Measurements from ENCODE around the gene MRPL44.

The MRPL44 gene

DNA sequence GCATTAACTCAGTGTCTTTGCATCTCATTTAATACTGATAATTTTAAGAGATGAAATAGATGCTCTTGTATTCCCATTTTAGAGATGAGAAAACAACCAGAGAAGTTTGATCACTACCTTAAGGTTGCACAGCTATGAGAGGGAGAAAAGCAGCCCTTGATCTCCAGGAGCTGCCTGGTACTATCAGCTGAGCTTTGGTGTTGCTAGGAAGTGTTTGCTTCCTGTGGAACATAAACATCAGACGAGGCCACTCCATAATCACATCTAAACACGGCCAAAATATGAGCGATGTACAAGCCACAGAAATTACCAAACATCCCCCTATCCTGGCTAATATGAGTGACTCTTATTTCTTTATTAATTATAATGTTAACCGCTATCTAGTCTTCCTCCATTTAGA is 11.5 kb upstream of the MRPL44 start:
- no peak overlapping the region for H3K4me3 ChIP-seq (ENCODE audit: low read length)
- TF ChIP-seq CTCF (conservative IDR thresholded peaks at IDR 0.05; ENCODE audit: low read depth, low read length) = no peak

DNA sequence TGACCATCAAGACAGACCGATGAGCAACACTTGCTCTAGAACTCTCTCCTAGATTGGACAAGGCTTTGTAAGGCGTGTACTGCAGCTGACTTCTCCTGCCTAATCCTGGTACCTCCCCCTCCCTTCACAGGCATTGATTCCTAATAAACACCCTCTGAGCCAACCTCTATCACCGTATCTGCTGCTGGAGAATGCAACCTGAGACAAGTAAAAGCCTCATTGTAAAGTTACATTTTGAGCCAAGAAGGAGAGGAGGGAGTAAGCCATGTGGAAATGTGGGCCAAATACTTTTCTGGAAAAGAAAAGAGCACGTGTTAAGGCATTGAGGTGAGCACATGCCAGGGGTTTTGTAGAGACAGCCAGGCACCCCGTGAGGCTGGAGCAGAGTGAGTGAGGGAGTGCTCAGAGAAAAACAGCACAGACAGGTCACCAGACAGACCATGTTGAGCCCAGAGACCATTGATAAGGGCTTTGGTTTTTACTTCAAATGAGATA is 9.5 kb upstream of the MRPL44 start:
- no peak for DNase-seq (ENCODE audit: low read depth)
- no peak for TF ChIP-seq CTCF (conservative IDR thresholded peaks at IDR 0.05; ENCODE audit: low read depth, low read length)
- no peak overlapping the region for H3K4me3 ChIP-seq (ENCODE audit: low read length)

More for the DNA sequence above, 11.5 kb upstream of the MRPL44 start:
- no peak for DNase-seq (ENCODE audit: low read depth)

- no peak for DNase-seq (ENCODE audit: low read depth)
- no peak for TF ChIP-seq CTCF (conservative IDR thresholded peaks at IDR 0.05; ENCODE audit: low read depth, low read length)
- no peak overlapping the region for H3K4me3 ChIP-seq (ENCODE audit: low read length)
Measured at GRCh38 chr2:223949241-223949840, 7.9 kb upstream of the MRPL44 start.

- no peak for DNase-seq (ENCODE audit: low read depth)
- TF ChIP-seq CTCF (conservative IDR thresholded peaks at IDR 0.05; ENCODE audit: low read depth, low read length) = no peak
- no peak overlapping the region for H3K4me3 ChIP-seq (ENCODE audit: low read length)
Measured at GRCh38 chr2:223950448-223951347, 6.6 kb upstream of the MRPL44 start.

DNA sequence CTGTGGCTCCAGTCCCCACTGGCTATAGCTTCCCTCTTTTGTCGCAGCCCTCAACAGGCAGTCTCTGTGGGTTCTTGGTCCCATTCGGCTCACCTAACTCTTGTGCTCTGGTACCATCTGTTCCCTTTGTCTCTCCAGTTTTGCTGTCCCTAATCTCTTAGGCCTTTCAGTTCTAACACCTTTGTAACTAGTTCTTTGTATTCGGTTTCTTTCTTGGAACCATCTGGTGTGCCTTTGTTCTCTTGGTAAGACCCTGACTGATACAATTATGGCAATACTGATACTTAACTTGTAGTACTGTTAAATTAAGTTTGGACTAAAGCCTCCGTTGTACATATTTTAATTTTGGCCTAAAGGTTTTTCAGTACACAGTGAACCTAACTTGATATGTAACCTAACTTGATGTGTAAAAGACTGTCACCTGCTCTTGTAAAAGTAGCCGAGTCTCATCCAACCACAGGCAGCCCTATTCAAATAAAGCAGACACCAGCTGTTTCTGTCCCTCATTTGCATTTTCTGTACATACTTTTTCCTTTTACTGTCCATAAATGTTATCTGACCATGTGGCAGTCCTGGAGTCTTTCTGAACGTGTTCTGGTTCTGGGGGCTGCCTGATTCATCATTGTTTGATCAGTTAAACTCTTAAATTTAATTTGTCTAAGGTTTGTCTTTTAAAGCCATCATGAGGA is 4.8 kb upstream of the MRPL44 start:
- no peak for DNase-seq (ENCODE audit: low read depth)
- no peak for TF ChIP-seq CTCF (conservative IDR thresholded peaks at IDR 0.05; ENCODE audit: low read depth, low read length)
- no peak overlapping the region for H3K4me3 ChIP-seq (ENCODE audit: low read length)

DNA sequence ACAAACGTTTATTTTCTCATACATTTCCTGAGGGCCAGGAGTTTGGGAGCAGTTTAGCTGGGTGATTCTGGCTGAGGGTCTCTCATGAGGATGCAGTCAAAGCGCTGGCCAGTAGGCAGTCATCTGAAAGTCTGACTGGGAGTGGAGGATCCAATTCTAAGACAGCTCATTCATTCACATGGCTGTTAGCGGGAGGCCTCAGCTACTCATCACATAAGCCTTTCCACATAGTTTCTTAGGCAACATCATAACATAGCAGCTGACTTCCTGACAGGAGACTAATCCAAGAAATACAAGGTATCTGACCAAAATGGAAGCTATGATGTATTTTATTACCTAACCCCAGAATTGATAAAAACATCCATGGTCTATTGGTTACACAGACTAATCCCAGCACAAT is 2.9 kb upstream of the MRPL44 start:
- TF ChIP-seq CTCF (conservative IDR thresholded peaks at IDR 0.05; ENCODE audit: low read depth, low read length) = no peak
- no peak overlapping the region for H3K4me3 ChIP-seq (ENCODE audit: low read length)
- no peak for DNase-seq (ENCODE audit: low read depth)

All from retinal pigment epithelial cell (primary cell).